HG03280 (cell line): Measurements from ENCODE around the gene DDX10.
"Not testable (repeated sequence)": the region's sequence is repeated elsewhere in the genome, so short reads cannot be mapped to it uniquely, and the experiment has no call there.

Experiments
- ATAC-seq: cut with Tn5 transposase; IDR thresholded peaks from one replicate; pipeline ENCODE4 v1.9.1; 2021; ENCODE audit warnings: mild to moderate bottlenecking, moderate library complexity; ENCODE audit not compliant: unreplicated experiment

The DDX10 gene

GRCh38 chr11:108664730-108665525 is at the start of gene DDX10:
TSS of gene DDX10 (plus strand) at chr11:108665069. CDS start at chr11:108665154, 85 bp downstream.
- ATAC-seq: peak; percentile 89

- no peak for ATAC-seq
Observed at GRCh38 chr11:108616549-108616948, 48.3 kb upstream of the DDX10 start.

GRCh38 chr11:108617055-108617454 is 47.8 kb upstream of the DDX10 start:
- ATAC-seq: no peak

GRCh38 chr11:108618529-108618928 is 46.3 kb upstream of the DDX10 start:
- no peak for ATAC-seq

- peak; percentile 85 for ATAC-seq
Observed at GRCh38 chr11:108620958-108621772, 43.7 kb upstream of the DDX10 start.

- no peak for ATAC-seq
Observed at GRCh38 chr11:108622341-108622740, 42.5 kb upstream of the DDX10 start.

GRCh38 chr11:108624196-108624925 is 40.5 kb upstream of the DDX10 start:
- no peak for ATAC-seq

- ATAC-seq: no peak
Observed at GRCh38 chr11:108628326-108628725, 36.5 kb upstream of the DDX10 start.

GRCh38 chr11:108628812-108629211 is 36.1 kb upstream of the DDX10 start:
- no peak for ATAC-seq

GRCh38 chr11:108629274-108629673 is 35.6 kb upstream of the DDX10 start:
- ATAC-seq: no peak

- ATAC-seq: no peak
Observed at GRCh38 chr11:108632041-108632704, 32.7 kb upstream of the DDX10 start.

GRCh38 chr11:108635106-108635505 is 29.8 kb upstream of the DDX10 start:
- no peak for ATAC-seq

- no peak for ATAC-seq
Observed at GRCh38 chr11:108636222-108636621, 28.6 kb upstream of the DDX10 start.

GRCh38 chr11:108639146-108639545 is 25.7 kb upstream of the DDX10 start:
- ATAC-seq: no peak

GRCh38 chr11:108641752-108642151 is 23.1 kb upstream of the DDX10 start:
- ATAC-seq: not testable (repeated sequence)

GRCh38 chr11:108643974-108644373 is 20.9 kb upstream of the DDX10 start:
- ATAC-seq: no peak

- ATAC-seq: no peak
Observed at GRCh38 chr11:108645970-108646369, 18.9 kb upstream of the DDX10 start.

GRCh38 chr11:108647387-108647700 is 17.5 kb upstream of the DDX10 start:
- ATAC-seq: no peak

- peak; percentile 93 for ATAC-seq
Observed at GRCh38 chr11:108647701-108648527, 17.0 kb upstream of the DDX10 start.

- no peak for ATAC-seq
Observed at GRCh38 chr11:108648528-108648885, 16.4 kb upstream of the DDX10 start.
